Measurements from ENCODE around the gene APOH. TPM values are rescaled to one million over a fixed set of nuclear protein-coding genes. Genes with fewer than 3 reads are reported as not detected.

Gene APOH
- total RNA-seq, 1 donor from 2014 or later = not detected

DNA sequence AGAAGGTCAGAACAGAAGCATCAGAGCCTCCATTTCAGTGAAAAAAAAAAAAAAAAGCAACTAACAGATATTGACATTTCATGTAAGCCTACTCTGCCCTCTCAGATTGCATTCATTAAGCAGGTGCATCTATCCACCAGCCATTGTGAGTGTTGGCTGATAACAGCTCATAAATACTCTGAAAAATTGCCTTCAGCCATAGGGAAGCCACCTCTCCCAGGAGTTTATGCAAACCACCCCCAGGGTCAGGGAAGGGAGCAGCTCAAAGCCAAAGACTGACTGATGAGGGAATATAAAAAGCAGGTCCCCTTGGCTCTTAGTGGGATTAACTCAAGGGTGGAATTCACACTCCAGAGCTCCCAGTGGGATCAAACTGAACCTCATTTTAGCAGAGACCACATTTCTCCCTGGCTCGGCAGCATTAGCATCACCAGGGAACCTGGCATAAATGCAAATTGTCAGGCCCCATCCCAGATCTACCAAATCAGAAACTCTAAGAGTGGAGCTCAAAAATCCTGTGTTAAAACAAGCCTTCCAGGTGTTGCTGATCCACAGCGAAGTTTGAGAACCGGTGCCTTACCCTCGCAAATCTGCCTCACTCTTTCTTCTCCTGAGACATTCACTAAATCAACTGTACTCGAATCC lies 14.2 kb downstream of the APOH start:
- no peaks in the 10 kb centered on the region for H3K36me3 ChIP-seq (ENCODE audit: control insufficient read depth, insufficient read depth, low read length)
- TF ChIP-seq, protein P1, sequence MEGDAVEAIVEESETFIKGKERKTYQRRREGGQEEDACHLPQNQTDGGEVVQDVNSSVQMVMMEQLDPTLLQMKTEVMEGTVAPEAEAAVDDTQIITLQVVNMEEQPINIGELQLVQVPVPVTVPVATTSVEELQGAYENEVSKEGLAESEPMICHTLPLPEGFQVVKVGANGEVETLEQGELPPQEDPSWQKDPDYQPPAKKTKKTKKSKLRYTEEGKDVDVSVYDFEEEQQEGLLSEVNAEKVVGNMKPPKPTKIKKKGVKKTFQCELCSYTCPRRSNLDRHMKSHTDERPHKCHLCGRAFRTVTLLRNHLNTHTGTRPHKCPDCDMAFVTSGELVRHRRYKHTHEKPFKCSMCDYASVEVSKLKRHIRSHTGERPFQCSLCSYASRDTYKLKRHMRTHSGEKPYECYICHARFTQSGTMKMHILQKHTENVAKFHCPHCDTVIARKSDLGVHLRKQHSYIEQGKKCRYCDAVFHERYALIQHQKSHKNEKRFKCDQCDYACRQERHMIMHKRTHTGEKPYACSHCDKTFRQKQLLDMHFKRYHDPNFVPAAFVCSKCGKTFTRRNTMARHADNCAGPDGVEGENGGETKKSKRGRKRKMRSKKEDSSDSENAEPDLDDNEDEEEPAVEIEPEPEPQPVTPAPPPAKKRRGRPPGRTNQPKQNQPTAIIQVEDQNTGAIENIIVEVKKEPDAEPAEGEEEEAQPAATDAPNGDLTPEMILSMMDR (IDR thresholded peaks at IDR 0.05; ENCODE audit: insufficient read depth, low read length, poor library complexity, severe bottlenecking) = no peak
- no peak for DNase-seq (ENCODE audit: low read depth)
- no peak overlapping the region for H3K4me3 ChIP-seq (ENCODE audit: low read depth, low read length)
- H3K27me3 ChIP-seq (ENCODE audit: control insufficient read depth, insufficient read depth, low read length) = peaks cover 2% of the 10 kb centered on the region

DNA sequence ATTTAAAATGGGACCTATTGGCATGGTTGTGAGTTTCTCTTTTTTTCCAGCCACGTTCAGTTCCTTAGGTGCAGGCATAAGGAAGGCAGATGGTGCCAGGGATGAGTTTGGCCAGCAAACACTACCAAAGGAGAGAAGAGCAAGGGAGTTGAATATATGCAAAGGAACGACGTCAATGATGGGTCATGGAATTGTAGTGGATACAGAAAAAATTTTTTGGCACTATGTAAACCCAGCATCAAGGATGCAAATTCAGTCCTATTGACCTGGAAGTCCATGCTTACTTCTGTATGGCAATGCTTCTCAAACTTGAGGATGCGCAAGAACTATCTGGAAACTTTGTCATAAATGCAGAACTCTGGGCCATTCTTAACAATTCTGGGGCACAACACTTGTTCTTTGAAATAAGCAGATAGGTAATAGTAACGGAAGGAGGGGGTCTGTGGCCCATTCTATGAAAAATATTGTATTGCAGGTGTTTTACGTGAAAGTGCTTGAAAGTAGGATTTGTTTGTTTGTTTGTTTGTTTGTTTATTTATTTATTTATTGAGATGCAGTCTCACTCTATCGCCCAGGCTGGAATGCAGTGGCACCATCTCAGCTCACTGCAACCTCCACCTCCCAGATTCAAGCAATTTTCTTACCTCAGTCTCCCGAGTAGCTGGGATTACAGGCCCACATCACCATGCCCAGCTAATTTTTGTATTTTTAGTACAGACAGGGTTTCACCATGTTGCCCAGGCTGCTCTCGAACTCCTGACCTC lies 18.0 kb downstream of the APOH start:
- Histone ChIP-seq H3K27me3 (ENCODE audit: control insufficient read depth, insufficient read depth, low read length) (peaks cover 2% of the 10 kb centered on the region), H3K36me3 (ENCODE audit: control insufficient read depth, insufficient read depth, low read length) (no peaks in the 10 kb centered on the region), H3K4me3 (ENCODE audit: low read depth, low read length) (no peak overlapping the region)
- TF ChIP-seq, protein P1 (IDR thresholded peaks at IDR 0.05; ENCODE audit: insufficient read depth, low read length, poor library complexity, severe bottlenecking) = no peak
- no peak for DNase-seq (ENCODE audit: low read depth)

DNA sequence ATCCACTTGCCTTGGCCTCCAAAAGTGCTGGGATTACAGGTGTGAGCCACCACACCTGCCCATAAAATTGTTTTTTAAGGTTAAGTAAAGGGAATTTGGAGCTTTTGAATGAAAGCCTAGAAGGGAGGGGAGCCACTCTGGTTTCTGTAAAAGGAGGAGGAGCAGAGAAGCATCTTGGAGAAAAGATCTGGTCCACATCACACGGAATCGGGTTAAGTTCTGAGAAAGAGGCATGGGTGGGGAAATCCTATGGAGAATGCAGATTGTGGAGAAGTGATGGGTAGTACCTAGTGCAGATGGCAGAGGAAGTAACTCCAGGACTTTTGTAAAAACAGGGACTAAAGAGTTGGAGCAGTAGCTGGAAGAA lies 19.0 kb downstream of the APOH start:
- TF ChIP-seq, protein P1 (IDR thresholded peaks at IDR 0.05; ENCODE audit: insufficient read depth, low read length, poor library complexity, severe bottlenecking) = no peak
- no peak for DNase-seq (ENCODE audit: low read depth)
- H3K36me3 ChIP-seq (ENCODE audit: control insufficient read depth, insufficient read depth, low read length) = no peaks in the 10 kb centered on the region
- H3K4me3 ChIP-seq (ENCODE audit: low read depth, low read length) = no peak overlapping the region
- H3K27me3 ChIP-seq (ENCODE audit: control insufficient read depth, insufficient read depth, low read length) = no peaks in the 10 kb centered on the region

DNA sequence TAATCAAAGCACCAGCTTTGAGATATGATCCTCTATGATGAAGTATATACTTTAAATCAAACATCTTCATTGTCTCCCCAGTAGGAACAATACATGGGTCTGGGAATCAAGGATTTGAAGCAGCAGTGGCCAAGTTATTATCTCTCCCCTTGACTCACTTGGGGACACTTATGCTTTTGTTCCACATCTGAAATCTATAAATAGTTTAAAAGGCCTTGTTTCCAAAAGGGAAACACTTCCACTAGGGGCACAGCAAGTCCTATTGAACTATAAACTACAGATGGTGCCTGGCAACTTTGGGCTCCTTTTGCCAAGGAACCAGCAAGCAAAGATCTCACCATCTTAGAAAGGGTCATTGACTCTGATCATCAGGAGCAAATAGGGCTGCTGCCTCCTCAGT lies 21.3 kb downstream of the APOH start:
- no peaks in the 10 kb centered on the region for H3K36me3 ChIP-seq (ENCODE audit: control insufficient read depth, insufficient read depth, low read length)
- H3K27me3 ChIP-seq (ENCODE audit: control insufficient read depth, insufficient read depth, low read length) = no peaks in the 10 kb centered on the region
- DNase-seq (ENCODE audit: low read depth) = no peak
- TF ChIP-seq, protein P1 (IDR thresholded peaks at IDR 0.05; ENCODE audit: insufficient read depth, low read length, poor library complexity, severe bottlenecking) = no peak
- H3K4me3 ChIP-seq (ENCODE audit: low read depth, low read length) = no peak overlapping the region

DNA sequence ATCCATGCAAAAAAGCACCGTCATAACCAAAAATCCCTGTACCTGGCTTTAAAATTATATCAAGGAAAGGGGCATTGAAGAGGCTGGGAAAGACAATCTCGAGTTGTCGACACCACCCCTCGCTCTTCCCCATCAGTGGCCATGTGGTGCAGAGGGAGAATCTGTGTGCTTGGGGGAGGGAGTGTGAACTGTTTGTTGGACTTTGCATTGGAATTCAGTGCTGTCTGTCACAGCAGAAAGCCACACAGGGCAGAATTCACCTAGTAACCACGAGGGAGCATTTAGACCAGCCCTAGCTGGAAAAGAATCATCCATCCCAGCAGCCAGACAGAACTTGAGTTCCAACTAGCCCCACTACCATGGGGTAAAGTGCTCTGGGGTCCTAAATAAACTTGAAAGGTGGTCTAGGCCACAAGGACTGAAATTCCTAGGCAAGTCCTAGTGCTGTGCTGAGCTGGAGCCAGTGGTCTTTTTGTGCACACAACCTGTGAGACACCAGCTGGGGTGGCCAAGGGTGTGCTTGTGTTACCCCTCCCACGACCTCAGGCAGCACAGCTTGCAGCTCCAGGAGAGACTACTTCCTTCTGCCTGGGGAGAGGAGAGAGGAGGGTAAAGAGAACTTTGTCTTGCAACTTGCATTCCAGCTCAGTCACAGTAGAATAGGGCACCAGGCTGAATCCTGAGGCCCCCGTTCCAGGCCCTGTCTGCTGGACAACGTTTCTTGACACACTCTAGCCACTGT lies 25.8 kb downstream of the APOH start:
- no peak for DNase-seq (ENCODE audit: low read depth)
- Histone ChIP-seq H3K27me3 (ENCODE audit: control insufficient read depth, insufficient read depth, low read length) (no peaks in the 10 kb centered on the region), H3K4me3 (ENCODE audit: low read depth, low read length) (no peak overlapping the region), H3K36me3 (ENCODE audit: control insufficient read depth, insufficient read depth, low read length) (no peaks in the 10 kb centered on the region)
- TF ChIP-seq, protein P1 (IDR thresholded peaks at IDR 0.05; ENCODE audit: insufficient read depth, low read length, poor library complexity, severe bottlenecking) = no peak

Data from kidney epithelial cell (primary cell).